Stimulated activated naive B cell treated with anti-CD40 and anti-IgM and Interleukin-4, amounts not matched to agents 10 μg/mL and 1 μg/mL and 100 μg/mL, for 72 hours (primary cell): ENCODE measurements around the gene CALU.

Experiments used
- ATAC-seq, 2 donors: fragments of 150-1000 bp; cut with Tn5 transposase; replicated peaks; 2 replicates each; pipeline ENCODE4 v1.10.0; 2021; ENCODE audit warnings: moderate library complexity in 1 of 2
- DNase-seq: peaks from one replicate; pipeline ENCODE4 v3.0.0; 2021
- H3K27ac Mint-ChIP-seq: one replicate; pipeline ENCODE4 v1.8.0; 2022; ENCODE audit warnings: mild to moderate bottlenecking, mixed read lengths
- H3K27me3 Mint-ChIP-seq, 2 donors: one replicate each; pipeline ENCODE4 v1.8.0; 2022; ENCODE audit warnings: mixed read lengths in 2 of 2
- H3K36me3 Mint-ChIP-seq, 2 donors: one replicate each; pipeline ENCODE4 v1.8.0; 2022; ENCODE audit warnings: mixed read lengths in 2 of 2, mild to moderate bottlenecking in 1 of 2
- H3K4me1 Mint-ChIP-seq, 2 donors: one replicate each; pipeline ENCODE4 v1.8.0; 2022; ENCODE audit warnings: mixed read lengths in 2 of 2, mild to moderate bottlenecking in 1 of 2
- H3K4me3 Mint-ChIP-seq, 2 donors: one replicate each; pipeline ENCODE4 v1.8.0; 2022; ENCODE audit warnings: mild to moderate bottlenecking in 2 of 2, mixed read lengths in 2 of 2, moderate library complexity in 1 of 2
- H3K9me3 Mint-ChIP-seq, 2 donors: one replicate each; pipeline ENCODE4 v1.8.0; 2022; ENCODE audit warnings: mixed read lengths in 2 of 2, mild to moderate bottlenecking in 1 of 2

CALU gene

GRCh38 chr7:128792471-128793180, 53.5 kb downstream of the CALU start:
- Mint-ChIP-seq H3K4me3 (peak overlapping the region; percentile 49 to 64), H3K27me3 (no peaks in the 10 kb centered on the region), H3K36me3 (peaks cover 0 to 1% of the 10 kb centered on the region in 2 donors), H3K27ac (no peak overlapping the region), H3K9me3 (no peaks in the 10 kb centered on the region), H3K4me1 (peaks cover 5 to 8% of the 10 kb centered on the region in 2 donors)
- DNase-seq = no peak
- no peak for ATAC-seq

- DNase-seq = no peak
- peaks cover 0 to 1% of the 10 kb centered on the region in 2 donors for H3K36me3 Mint-ChIP-seq
- H3K4me3 Mint-ChIP-seq = no peak overlapping the region
- no peaks in the 10 kb centered on the region for H3K27me3 Mint-ChIP-seq
- no peak for ATAC-seq
- peaks cover 5 to 8% of the 10 kb centered on the region in 2 donors for H3K4me1 Mint-ChIP-seq
- no peaks in the 10 kb centered on the region for H3K9me3 Mint-ChIP-seq
- no peak overlapping the region for H3K27ac Mint-ChIP-seq
Measured at GRCh38 chr7:128793181-128793547, 54.0 kb downstream of the CALU start.

- no peak overlapping the region for H3K4me3 Mint-ChIP-seq
- H3K4me1 Mint-ChIP-seq = peaks cover 5 to 8% of the 10 kb centered on the region in 2 donors
- H3K27me3 Mint-ChIP-seq = no peaks in the 10 kb centered on the region
- DNase-seq (no peak), ATAC-seq (peak in 1 of 2 donors; percentile 28)
- H3K27ac Mint-ChIP-seq = no peak overlapping the region
- H3K9me3 Mint-ChIP-seq = no peaks in the 10 kb centered on the region
- H3K36me3 Mint-ChIP-seq = peaks cover 0 to 1% of the 10 kb centered on the region in 2 donors
Measured at GRCh38 chr7:128794020-128794419, 54.9 kb downstream of the CALU start.

- H3K4me1 Mint-ChIP-seq = peaks cover 5 to 8% of the 10 kb centered on the region in 2 donors
- H3K27me3 Mint-ChIP-seq = no peaks in the 10 kb centered on the region
- H3K4me3 Mint-ChIP-seq = no peak overlapping the region
- ATAC-seq = no peak
- peaks cover 0 to 1% of the 10 kb centered on the region in 2 donors for H3K36me3 Mint-ChIP-seq
- no peaks in the 10 kb centered on the region for H3K9me3 Mint-ChIP-seq
- H3K27ac Mint-ChIP-seq = no peak overlapping the region
- DNase-seq = no peak
Measured at GRCh38 chr7:128794436-128794835, 55.3 kb downstream of the CALU start.

GRCh38 chr7:128795129-128795528, 56.0 kb downstream of the CALU start:
- Mint-ChIP-seq H3K36me3 (peaks cover 0 to 1% of the 10 kb centered on the region in 2 donors), H3K27ac (no peak overlapping the region), H3K9me3 (no peaks in the 10 kb centered on the region), H3K4me3 (no peak overlapping the region), H3K4me1 (peaks cover 5 to 8% of the 10 kb centered on the region in 2 donors), H3K27me3 (no peaks in the 10 kb centered on the region)
- ATAC-seq (no peak), DNase-seq (no peak)

GRCh38 chr7:128796327-128796726, 57.2 kb downstream of the CALU start:
- Mint-ChIP-seq H3K9me3 (no peaks in the 10 kb centered on the region), H3K27ac (no peak overlapping the region), H3K4me3 (no peak overlapping the region), H3K27me3 (no peaks in the 10 kb centered on the region), H3K4me1 (peaks cover 0 to 4% of the 10 kb centered on the region in 2 donors), H3K36me3 (peaks cover 0 to 2% of the 10 kb centered on the region in 2 donors)
- ATAC-seq = no peak
- no peak for DNase-seq

GRCh38 chr7:128799451-128799850, 60.3 kb downstream of the CALU start:
- no peak overlapping the region for H3K4me3 Mint-ChIP-seq
- H3K27me3 Mint-ChIP-seq = no peaks in the 10 kb centered on the region
- no peak overlapping the region for H3K27ac Mint-ChIP-seq
- DNase-seq (no peak), ATAC-seq (no peak)
- H3K9me3 Mint-ChIP-seq = no peaks in the 10 kb centered on the region
- H3K4me1 Mint-ChIP-seq = no peaks in the 10 kb centered on the region
- H3K36me3 Mint-ChIP-seq = peaks cover 0 to 4% of the 10 kb centered on the region in 2 donors

GRCh38 chr7:128800567-128800966, 61.4 kb downstream of the CALU start:
- ATAC-seq = peak in 1 of 2 donors; percentile 39
- H3K4me3 Mint-ChIP-seq = no peak overlapping the region
- H3K4me1 Mint-ChIP-seq = no peaks in the 10 kb centered on the region
- H3K27me3 Mint-ChIP-seq = no peaks in the 10 kb centered on the region
- no peaks in the 10 kb centered on the region for H3K9me3 Mint-ChIP-seq
- peaks cover 0 to 4% of the 10 kb centered on the region in 2 donors for H3K36me3 Mint-ChIP-seq
- no peak overlapping the region for H3K27ac Mint-ChIP-seq
- DNase-seq = no peak

GRCh38 chr7:128801003-128801402, 61.8 kb downstream of the CALU start:
- H3K27me3 Mint-ChIP-seq = no peaks in the 10 kb centered on the region
- no peaks in the 10 kb centered on the region for H3K9me3 Mint-ChIP-seq
- no peak overlapping the region for H3K27ac Mint-ChIP-seq
- no peak overlapping the region for H3K4me3 Mint-ChIP-seq
- peaks cover 0 to 4% of the 10 kb centered on the region in 2 donors for H3K36me3 Mint-ChIP-seq
- no peaks in the 10 kb centered on the region for H3K4me1 Mint-ChIP-seq
- no peak for DNase-seq
- ATAC-seq = no peak

GRCh38 chr7:128801667-128802418, 62.7 kb downstream of the CALU start:
- Mint-ChIP-seq H3K27me3 (no peaks in the 10 kb centered on the region), H3K36me3 (peaks cover 3 to 4% of the 10 kb centered on the region in 2 donors), H3K9me3 (no peaks in the 10 kb centered on the region), H3K27ac (no peak overlapping the region), H3K4me3 (no peak overlapping the region), H3K4me1 (no peaks in the 10 kb centered on the region)
- DNase-seq (no peak), ATAC-seq (no peak)

- H3K36me3 Mint-ChIP-seq = peaks cover 3 to 4% of the 10 kb centered on the region in 2 donors
- ATAC-seq = no peak
Measured at GRCh38 chr7:128804484-128804883, 65.3 kb downstream of the CALU start.

GRCh38 chr7:128805225-128805624, 66.1 kb downstream of the CALU start:
- no peak overlapping the region for H3K27ac Mint-ChIP-seq
- ATAC-seq (no peak), DNase-seq (no peak)
- H3K27me3 Mint-ChIP-seq = no peaks in the 10 kb centered on the region
- H3K4me1 Mint-ChIP-seq = no peaks in the 10 kb centered on the region
- no peaks in the 10 kb centered on the region for H3K9me3 Mint-ChIP-seq
- H3K36me3 Mint-ChIP-seq = peaks cover 3 to 4% of the 10 kb centered on the region in 2 donors
- no peak overlapping the region for H3K4me3 Mint-ChIP-seq

More at GRCh38 chr7:128804484-128804883, 65.3 kb downstream of the CALU start:
- Mint-ChIP-seq H3K27ac (no peak overlapping the region), H3K27me3 (no peaks in the 10 kb centered on the region), H3K4me1 (no peaks in the 10 kb centered on the region), H3K9me3 (no peaks in the 10 kb centered on the region), H3K4me3 (no peak overlapping the region)
- DNase-seq = no peak

GRCh38 chr7:128807191-128807590, 68.0 kb downstream of the CALU start:
- no peak overlapping the region for H3K4me3 Mint-ChIP-seq
- peaks cover 0 to 3% of the 10 kb centered on the region in 2 donors for H3K36me3 Mint-ChIP-seq
- no peak overlapping the region for H3K27ac Mint-ChIP-seq
- H3K9me3 Mint-ChIP-seq = no peaks in the 10 kb centered on the region
- H3K4me1 Mint-ChIP-seq = no peaks in the 10 kb centered on the region
- no peaks in the 10 kb centered on the region for H3K27me3 Mint-ChIP-seq
- no peak for ATAC-seq
- no peak for DNase-seq

- Mint-ChIP-seq H3K4me3 (no peak overlapping the region), H3K36me3 (peaks cover 0 to 3% of the 10 kb centered on the region in 2 donors), H3K27me3 (no peaks in the 10 kb centered on the region), H3K9me3 (no peaks in the 10 kb centered on the region), H3K27ac (no peak overlapping the region), H3K4me1 (no peaks in the 10 kb centered on the region)
- DNase-seq = no peak
- ATAC-seq = no peak
Measured at GRCh38 chr7:128809363-128809762, 70.2 kb downstream of the CALU start.

GRCh38 chr7:128810473-128810872, 71.3 kb downstream of the CALU start:
- Mint-ChIP-seq H3K27ac (no peak overlapping the region), H3K4me3 (no peak overlapping the region), H3K36me3 (peaks cover 0 to 3% of the 10 kb centered on the region in 2 donors), H3K27me3 (no peaks in the 10 kb centered on the region), H3K4me1 (peaks cover 0 to 2% of the 10 kb centered on the region in 2 donors), H3K9me3 (no peaks in the 10 kb centered on the region)
- no peak for ATAC-seq
- DNase-seq = no peak
